SHP77 treated with DMSO at 0.1 percent for 48 hours (cell line): ENCODE results near the gene DTWD2.
"Not testable (repeated sequence)": the region's sequence is repeated elsewhere in the genome, so short reads cannot be mapped to it uniquely, and the experiment has no call there.

Experiments used
- DNase-seq: peaks from one replicate; lab custom pipeline; 2025; lab: John Stamatoyannopoulos, UW

The DTWD2 gene

DNA sequence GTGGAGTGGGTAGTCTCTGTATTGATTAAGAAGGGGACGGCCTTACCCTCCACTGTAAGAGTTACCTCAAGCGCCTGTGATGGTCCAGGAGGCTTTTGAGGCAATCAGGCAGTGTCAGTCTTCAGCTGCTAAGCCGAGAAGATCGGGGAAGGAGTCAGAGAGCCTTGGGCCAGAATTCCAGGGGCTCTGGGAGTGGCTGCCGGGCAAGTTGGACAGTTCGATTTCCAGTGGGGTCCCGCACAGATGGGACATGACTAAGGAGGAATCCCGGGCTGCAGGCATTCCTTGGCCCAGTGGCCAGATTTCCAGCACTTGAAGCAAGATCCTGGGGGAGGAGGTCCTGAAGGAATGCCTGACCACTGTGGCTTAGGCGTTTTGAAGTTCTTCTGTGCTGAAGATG, 38.0 kb downstream of the DTWD2 start:
- DNase-seq: not testable (repeated sequence)

DNA sequence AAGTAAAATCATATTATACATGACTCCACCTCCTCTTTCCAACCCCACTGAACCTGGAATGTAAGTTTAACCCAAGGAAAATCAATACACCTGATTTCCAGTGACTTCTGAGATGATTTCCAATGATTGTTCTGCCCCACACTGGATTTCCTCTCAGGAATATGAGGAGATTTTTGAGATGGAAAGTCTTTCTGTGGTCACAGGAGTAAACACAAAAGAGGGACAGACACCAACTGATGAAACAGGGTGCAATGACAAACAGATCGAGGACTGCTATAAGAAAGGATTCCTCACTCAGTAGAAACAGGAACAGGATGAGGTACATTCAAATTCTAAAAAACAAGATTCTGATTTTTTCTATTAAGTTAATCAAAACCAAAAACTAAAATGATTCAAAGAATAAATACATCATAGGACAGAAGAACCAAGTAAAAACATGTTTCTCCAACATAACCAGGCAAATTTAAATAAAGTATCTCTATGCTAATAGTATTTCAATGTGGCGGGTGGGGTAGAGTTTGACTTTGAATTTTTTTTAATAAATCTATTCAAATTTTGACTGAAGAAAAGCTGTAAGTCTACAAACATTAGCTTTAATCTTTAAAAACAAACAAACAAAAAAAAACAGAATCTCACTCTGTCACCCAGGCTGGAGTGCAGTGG, 42.1 kb downstream of the DTWD2 start:
- no peak for DNase-seq

GRCh38 chr5:118937393-118938061, 50.8 kb downstream of the DTWD2 start:
- no peak for DNase-seq

DNA sequence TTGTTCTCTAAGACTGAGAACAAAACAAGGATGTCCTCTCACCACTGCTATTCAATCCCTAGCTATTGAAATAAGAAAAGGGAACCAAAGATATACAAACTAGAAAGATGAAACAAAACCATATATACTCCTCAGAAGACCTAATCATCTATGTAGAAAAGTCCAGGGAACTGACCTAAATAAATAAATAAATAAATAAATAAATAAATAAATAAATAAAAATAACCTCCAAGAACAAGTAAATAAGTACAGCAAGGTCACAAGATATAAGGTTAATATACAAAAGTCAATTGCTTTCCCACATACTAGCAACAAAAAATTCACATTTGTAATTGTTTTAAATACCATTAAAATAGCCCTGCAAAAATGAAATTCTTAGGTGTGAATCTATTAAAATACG, 54.6 kb downstream of the DTWD2 start:
- DNase-seq: no peak

DNA sequence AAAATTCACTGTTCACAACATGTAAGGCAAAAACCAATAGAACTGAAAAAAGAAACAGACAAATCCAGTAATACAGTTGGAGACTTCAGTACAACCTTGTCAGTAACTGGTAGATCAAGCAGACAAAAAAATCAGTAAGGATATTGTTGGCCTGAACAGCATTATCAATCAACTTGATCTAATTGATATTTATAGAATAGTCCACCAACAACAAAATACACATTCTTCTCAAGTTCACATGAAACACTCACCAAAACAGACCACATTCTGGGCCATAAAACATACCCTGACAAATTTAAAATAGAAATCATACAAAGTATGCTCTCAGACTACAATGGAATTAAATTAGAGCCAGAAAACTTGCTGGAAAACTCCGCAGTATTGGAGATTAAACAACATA, 56.8 kb downstream of the DTWD2 start:
- no peak for DNase-seq

DNA sequence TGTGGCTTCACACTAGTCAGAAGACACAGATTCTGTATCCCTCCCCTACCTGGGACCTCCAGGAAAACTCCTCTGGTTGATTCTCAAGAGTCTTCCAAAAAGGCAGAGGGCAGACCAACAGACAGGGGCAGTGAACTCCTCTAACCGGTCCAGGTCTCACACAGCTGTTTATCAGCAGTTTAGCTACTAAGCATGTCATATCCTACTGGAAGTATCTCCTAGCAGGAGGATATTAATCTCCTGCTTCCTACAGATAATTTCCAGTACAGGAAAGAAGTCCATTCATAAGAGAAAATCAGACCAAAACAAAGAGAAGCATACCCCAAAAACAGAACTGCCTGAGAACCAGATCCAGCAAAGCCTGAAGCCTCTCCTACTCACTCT, 64.3 kb downstream of the DTWD2 start:
- no peak for DNase-seq

DNA sequence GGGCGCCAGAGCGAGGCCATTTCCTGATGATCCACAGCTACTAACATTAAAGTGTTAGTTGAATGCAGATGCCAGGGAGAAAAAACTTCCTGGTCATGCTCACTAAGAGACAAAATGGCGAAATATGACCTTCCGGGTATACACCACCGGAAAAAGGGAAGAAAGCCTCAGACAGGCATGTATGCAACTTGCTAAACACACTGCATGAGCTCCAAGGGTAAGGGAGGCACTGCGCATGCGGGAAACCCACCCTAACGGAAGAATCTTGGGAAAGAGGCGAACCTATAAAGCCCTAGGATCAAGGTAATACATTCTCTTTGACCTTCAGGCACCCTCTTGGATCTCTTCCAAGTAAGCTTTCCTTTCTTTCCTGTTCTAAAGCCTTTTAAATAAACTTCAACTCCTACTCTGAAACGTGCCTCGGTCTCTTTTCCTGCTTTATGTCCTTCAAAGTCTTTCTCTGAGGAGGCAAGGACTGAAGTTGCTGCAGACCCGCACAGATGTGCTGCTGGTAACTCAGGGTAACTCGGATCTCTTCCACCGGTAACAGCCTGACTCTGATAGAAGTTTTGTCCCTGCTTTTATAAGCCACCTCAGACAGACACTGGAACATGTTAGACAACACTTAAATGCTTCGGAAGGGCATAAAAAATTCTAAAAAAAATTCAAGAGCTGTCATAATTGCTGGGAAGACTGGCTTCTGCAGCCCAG, 64.9 kb downstream of the DTWD2 start:
- no peak for DNase-seq

DNA sequence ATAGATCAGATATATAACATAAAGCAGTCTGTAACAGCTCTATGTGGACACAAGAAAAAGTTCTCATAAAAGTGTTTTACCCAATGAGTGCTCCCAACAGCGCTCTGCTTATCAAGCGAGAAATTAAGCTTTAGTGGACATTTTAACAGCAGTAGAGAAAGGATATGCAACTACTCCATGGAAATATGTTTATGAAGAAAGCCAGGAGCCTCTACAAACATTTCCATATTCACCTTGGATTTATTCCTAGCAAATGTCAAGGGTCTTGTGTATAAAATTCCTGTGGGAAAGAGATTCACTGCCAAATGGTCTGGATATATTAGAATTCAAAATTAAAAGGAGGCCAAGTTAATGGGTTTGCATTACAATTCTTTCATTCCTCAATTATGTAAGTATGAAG, 66.5 kb downstream of the DTWD2 start:
- no peak for DNase-seq

DNA sequence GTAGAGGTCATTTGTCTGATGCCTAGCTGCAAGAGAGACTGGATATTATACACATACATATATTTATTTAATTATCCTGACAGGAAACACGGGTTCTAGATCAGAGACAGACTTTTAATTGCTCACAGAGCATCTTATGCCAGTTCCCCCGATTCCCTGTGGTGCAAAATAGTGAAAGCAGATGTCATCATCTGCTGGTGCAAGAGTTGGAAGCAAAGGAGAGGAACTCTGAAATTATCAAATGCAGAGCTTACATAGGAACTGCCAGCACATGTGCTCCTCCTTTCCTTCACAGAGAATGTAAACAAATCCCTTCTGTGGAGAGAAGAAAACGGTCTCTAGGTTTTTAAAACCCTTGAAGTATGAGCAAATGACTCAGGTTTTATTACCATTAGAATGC, 69.3 kb downstream of the DTWD2 start:
- no peak for DNase-seq

DNA sequence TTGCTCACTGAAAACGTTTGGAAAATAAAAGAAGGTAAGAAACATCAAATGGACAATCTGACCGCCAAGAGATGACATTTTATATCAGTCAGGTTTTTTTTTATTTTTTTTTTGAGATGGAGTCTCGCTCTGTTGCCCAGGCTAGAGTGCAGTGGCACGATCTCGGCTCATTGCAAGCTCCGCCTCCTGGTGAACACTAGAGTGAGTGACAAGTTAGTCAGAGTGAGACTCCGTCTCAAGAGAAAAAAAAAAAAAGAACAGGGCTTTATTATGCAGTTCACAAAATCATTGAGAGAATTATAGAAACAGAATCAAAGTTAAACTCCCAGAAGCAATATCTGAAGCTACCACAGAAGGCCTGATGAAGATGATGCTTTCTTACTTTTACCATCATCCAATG, 70.1 kb downstream of the DTWD2 start:
- DNase-seq: no peak

GRCh38 chr5:118907536-118907935, 80.8 kb downstream of the DTWD2 start:
- not testable (repeated sequence) for DNase-seq

GRCh38 chr5:118906947-118907346, 81.4 kb downstream of the DTWD2 start:
- no peak for DNase-seq

- no peak for DNase-seq
Measured at GRCh38 chr5:118905196-118905595, 83.2 kb downstream of the DTWD2 start.

DNA sequence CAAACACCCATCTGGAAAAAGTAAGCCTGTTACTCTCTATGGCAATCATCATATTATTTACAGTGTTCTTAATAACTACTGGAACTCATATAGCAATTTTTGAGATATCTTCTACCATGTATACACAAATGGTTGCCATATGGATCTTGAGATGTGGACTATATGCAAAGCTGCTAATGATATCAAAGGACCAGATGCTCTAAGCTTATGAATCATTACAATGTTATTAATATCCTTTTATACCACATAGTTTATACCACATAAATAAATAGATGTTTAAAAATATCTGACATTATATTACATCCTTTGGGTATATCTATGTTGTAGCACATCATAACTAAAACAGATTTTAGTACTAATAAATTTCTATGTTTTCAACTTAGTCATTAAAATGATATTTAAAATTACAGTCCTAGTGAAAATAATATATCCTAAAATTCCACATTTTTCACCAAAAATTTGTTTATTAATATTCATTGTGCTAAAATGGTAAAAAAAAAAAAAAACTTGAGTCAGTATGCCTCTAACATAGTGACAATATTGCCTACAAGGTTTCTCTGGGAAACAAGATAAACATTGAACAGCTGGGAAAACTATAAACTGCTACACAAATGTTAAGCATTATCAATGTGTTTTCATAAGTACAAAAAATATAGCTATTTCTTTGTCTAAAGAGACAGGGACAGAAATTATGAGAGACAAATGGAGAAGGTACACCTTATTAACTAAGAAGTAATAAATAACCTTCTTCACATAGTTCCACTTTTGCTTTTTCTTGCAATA, 85.5 kb downstream of the DTWD2 start:
- DNase-seq: no peak

- no peak for DNase-seq
Measured at GRCh38 chr5:118894709-118895108, 93.6 kb downstream of the DTWD2 start.

DNA sequence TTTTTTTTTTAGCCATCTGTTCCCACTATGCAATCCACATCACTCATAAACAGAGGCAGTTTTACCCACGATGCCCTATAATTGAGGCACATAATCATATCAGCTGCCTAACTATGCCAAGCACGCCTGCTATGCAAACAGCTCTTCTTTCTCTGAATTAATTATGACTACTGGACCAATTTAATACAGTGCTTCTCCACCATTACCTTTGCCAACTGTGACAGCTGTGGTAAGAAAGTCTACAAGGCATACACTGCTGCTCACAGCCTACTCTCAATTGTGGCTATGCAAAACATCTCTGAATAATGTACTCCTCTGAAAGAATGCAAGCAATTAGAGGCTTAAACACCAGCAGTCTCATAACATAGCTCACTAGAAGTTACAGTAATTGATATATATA, 97.1 kb downstream of the DTWD2 start:
- peak; percentile 36 for DNase-seq

DNA sequence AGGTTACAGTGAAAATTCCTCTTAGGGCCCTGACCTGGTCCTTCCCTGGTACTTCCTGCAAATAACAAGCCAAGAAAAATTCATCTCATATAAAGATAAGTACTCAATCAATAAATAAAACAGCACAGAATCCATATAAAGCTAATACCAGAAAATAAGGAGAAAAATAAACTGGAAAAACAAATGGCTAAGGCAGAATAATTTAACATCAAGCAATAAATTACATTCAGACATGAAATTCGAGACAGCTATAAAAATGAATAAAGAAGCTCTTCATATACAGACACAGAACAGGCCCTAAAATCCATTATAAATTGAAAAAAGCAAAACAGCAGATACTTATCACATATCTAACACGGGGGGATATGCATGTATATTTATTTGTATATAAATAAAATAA, 99.2 kb downstream of the DTWD2 start:
- DNase-seq: no peak

GRCh38 chr5:118888556-118888955, 99.8 kb downstream of the DTWD2 start:
- no peak for DNase-seq

- no peak for DNase-seq
Measured at GRCh38 chr5:118883362-118883761, 105.0 kb downstream of the DTWD2 start.

DNA sequence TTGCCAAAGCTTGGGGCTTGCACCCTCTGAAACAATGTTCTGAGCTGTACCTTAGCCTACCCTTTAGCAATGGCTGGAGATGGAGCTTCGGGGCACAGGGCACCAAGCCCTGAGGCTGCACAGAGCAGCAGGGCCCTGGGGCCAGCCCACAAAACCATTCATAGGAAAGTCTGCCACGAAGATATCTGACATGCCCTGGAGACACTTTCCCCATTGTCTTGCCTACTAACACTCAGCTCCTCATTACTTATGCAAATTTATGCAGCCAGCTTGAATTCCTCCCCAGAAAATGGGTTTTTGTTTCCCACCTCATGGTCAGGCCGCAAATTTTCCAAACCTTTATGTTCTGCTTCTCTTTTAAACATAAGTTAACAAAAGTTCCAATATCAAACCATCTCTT, 105.7 kb downstream of the DTWD2 start:
- no peak for DNase-seq

DNA sequence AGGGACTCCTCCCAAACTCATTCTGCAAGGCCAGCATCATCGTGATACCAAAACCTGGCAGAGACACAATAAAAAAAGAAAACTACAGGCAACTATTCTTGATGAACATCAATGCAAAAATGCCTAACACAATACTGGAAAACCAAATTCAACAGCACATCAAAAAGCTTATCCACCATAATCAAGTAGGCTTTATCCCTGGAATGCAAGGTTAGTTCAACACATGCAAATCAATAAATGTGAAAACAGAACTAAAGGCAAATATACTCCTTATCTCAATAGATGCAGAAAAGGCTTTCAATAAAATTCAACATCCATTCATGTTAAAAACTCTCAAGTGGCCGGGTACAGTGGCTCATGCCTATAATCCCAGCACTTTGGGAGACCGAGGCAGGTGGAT, 111.5 kb downstream of the DTWD2 start:
- not testable (repeated sequence) for DNase-seq

DNA sequence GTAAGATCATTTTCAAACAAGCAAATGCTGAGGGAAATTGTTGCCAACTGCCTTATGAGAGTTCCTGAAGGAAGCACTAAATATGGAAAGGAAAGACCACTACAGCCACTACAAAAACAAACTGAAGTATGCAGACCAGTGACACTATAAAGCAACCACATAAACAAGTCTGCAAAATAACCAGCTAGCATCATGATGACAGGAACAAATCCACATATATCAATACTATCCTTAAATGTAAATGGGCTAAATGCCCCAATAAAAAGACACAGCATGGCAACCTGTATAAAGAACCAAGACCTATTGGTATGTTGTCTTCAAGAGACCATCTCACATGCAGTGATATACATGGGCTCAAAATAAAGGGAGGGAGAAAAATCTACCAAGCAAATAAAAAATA, 113.2 kb downstream of the DTWD2 start:
- DNase-seq: no peak

DNA sequence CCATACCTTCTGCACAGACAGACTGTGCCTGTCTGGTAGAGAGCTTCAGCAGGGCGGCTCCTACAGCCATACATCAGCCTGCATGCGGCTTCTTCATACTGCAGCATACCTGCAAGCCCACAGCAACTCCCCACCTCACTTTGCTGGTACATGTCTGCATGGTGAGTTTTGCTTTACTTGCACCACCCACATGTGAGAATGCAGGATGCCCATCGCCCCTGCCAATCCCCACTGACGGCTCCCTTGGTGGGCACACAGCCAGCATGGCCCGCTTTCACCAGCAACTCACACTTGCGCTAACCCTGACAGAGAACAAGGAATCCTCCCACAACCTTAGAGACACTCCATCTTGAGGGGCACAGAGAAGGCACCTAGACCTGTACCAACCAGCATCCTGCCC, 114.9 kb downstream of the DTWD2 start:
- no peak for DNase-seq
